IPS DF 6.9 (cell line): ENCODE data around the gene ZNF483.
"Not testable (repeated sequence)": the region's sequence is repeated elsewhere in the genome, so short reads cannot be mapped to it uniquely, and the experiment has no call there.

Source experiments
- DNase-seq: peaks from one replicate; pipeline ENCODE4 v3.0.0-alpha.2; 2013; ENCODE audit warnings: low read depth, low spot score
- H3K27ac ChIP-seq: one replicate; pipeline ENCODE4 v1.5.1; 2013; ENCODE audit warnings: low read length, control low read depth
- H3K27me3 ChIP-seq: 2 replicates; pipeline ENCODE4 v1.6.1; 2013; ENCODE audit warnings: mild to moderate bottlenecking, low read length; ENCODE audit not compliant: control insufficient read depth, insufficient read depth
- H3K36me3 ChIP-seq: 2 replicates; pipeline ENCODE4 v1.6.1; 2013; ENCODE audit warnings: low read length; ENCODE audit not compliant: control insufficient read depth, insufficient read depth
- H3K4me1 ChIP-seq: 2 replicates; pipeline ENCODE4 v1.6.1; 2013; ENCODE audit warnings: low read length; ENCODE audit not compliant: control insufficient read depth, insufficient read depth
- H3K4me3 ChIP-seq: 2 replicates; pipeline ENCODE4 v1.5.1; 2013; ENCODE audit warnings: mild to moderate bottlenecking, low read length
- H3K9me3 ChIP-seq: 2 replicates; pipeline ENCODE4 v1.6.1; 2013; ENCODE audit warnings: low read length, inconsistent platforms; ENCODE audit not compliant: control insufficient read depth, insufficient read depth
- WGBS: extraction: QIAGEN DNeasy Blood & Tissue Kit; methylation state at CpG from one replicate; pipeline ENCODE4 v1.1.7; 2013; ENCODE audit warnings: mixed read lengths, missing lambda C conversion rate; ENCODE audit not compliant: insufficient read length, insufficient coverage; 5-methylcytosine and 5-hydroxymethylcytosine counted together

The ZNF483 gene

GRCh38 chr9:111610149-111610548 lies 85.2 kb downstream of the ZNF483 start:
- Histone ChIP-seq H3K4me3 (no peak overlapping the region), H3K9me3 (no peaks in the 10 kb centered on the region), H3K27me3 (no peaks in the 10 kb centered on the region), H3K27ac (no peak overlapping the region), H3K4me1 (no peaks in the 10 kb centered on the region), H3K36me3 (no peaks in the 10 kb centered on the region)
- DNase-seq, result no peak
- no CpG with 5 or more reads among the region's 5 CpGs for WGBS

- DNase-seq, result no peak
- no peak overlapping the region for H3K4me3 ChIP-seq
- no peaks in the 10 kb centered on the region for H3K27me3 ChIP-seq
- no peaks in the 10 kb centered on the region for H3K4me1 ChIP-seq
- WGBS, result no CpG with 5 or more reads among the region's 7 CpGs
- no peaks in the 10 kb centered on the region for H3K9me3 ChIP-seq
- no peak overlapping the region for H3K27ac ChIP-seq
- H3K36me3 ChIP-seq, result no peaks in the 10 kb centered on the region
Measured at GRCh38 chr9:111610845-111611244, 85.9 kb downstream of the ZNF483 start.

DNA sequence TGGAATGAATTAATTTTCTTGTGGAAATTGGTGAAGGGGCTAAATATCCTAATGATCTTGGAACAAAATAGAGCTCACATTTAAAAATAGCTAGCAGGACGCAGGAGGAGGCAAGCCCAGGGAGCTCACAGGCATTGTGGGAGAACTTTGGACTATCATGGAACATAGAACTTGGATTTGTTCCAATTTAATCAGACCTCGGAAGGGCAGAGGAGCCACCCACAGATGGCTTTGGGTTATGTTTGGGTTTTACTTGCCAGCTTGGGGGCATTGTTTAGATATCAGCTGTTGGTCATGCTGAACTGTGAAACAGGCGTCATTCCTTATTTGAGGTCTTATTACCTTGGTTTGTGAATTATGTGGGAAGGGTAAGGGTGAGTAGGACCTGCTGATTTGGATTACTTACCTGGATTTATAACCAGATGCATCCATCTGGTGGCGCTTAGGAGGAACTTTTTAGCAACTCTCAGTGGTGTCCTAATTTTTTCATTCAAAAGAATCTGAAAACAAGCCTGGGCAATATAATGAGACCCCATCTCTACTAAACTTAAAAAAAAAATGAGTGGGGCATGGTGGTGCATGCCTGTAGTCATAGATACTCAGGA lies 88.6 kb downstream of the ZNF483 start:
- no peak overlapping the region for H3K4me3 ChIP-seq
- H3K4me1 ChIP-seq, result no peaks in the 10 kb centered on the region
- DNase-seq, result no peak
- WGBS, result no CpG with 5 or more reads among the region's 4 CpGs
- H3K27ac ChIP-seq, result no peak overlapping the region
- no peaks in the 10 kb centered on the region for H3K27me3 ChIP-seq
- no peaks in the 10 kb centered on the region for H3K9me3 ChIP-seq
- no peaks in the 10 kb centered on the region for H3K36me3 ChIP-seq

GRCh38 chr9:111615928-111616327 lies 90.9 kb downstream of the ZNF483 start:
- WGBS, result no CpG with 5 or more reads among the region's 3 CpGs
- Histone ChIP-seq H3K4me1 (no peaks in the 10 kb centered on the region), H3K27me3 (no peaks in the 10 kb centered on the region), H3K4me3 (no peak overlapping the region), H3K36me3 (no peaks in the 10 kb centered on the region), H3K9me3 (no peaks in the 10 kb centered on the region), H3K27ac (no peak overlapping the region)
- DNase-seq, result no peak

DNA sequence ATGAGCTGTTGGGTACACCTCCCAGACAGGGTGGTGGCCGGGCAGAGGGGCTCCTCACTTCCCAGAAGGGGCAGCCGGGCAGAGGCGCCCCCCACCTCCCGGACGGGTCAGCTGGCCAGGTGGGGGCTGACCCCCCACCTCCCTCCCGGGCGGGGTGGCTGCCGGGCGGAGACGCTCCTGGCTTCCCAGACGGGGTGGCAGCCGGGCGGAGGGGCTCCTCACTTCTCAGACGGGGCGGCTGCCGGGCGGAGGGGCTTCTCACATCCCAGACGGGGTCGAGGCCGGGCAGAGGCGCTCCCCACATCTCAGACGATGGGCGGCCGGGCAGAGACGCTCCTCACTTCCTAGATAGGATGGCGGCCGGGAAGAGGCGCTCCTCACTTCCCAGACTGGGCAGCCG lies 92.4 kb downstream of the ZNF483 start:
- H3K27me3 ChIP-seq, H3K9me3 ChIP-seq: not testable (repeated sequence)
- WGBS, result no CpG with 5 or more reads among the region's 29 CpGs

GRCh38 chr9:111621895-111622480 lies 97.0 kb downstream of the ZNF483 start:
- Histone ChIP-seq H3K27ac (no peak overlapping the region), H3K36me3 (no peaks in the 10 kb centered on the region), H3K9me3 (no peaks in the 10 kb centered on the region), H3K4me3 (no peak overlapping the region), H3K27me3 (no peaks in the 10 kb centered on the region), H3K4me1 (no peaks in the 10 kb centered on the region)
- no CpG with 5 or more reads among the region's 2 CpGs for whole genome bisulfite sequencing
- no peak for DNase-seq

More for the DNA sequence above, 92.4 kb downstream of the ZNF483 start:
- H3K4me3 ChIP-seq, H3K27ac ChIP-seq, DNase-seq, H3K36me3 ChIP-seq, H3K4me1 ChIP-seq: not testable (repeated sequence)

- WGBS, result no CpG with 5 or more reads among the region's 3 CpGs
- H3K4me3 ChIP-seq, result no peak overlapping the region
- no peak for DNase-seq
- H3K36me3 ChIP-seq, result no peaks in the 10 kb centered on the region
- no peak overlapping the region for H3K27ac ChIP-seq
- no peaks in the 10 kb centered on the region for H3K4me1 ChIP-seq
- no peaks in the 10 kb centered on the region for H3K9me3 ChIP-seq
- no peaks in the 10 kb centered on the region for H3K27me3 ChIP-seq
Measured at GRCh38 chr9:111622626-111623025, 97.6 kb downstream of the ZNF483 start.
